ENCODE results near the gene PLCB1. TPM values are rescaled to one million over a fixed set of nuclear protein-coding genes. Genes with fewer than 3 reads are reported as not detected.

The PLCB1 gene
- total RNA-seq, 1 experiment from 2014 or later = 2.9 TPM

Other genes starting within 250 kb of the PLCB1 start
- gene HAO1, start 191.8 kb upstream of the PLCB1 start, total RNA-seq (2014; rRNA removed; shearing (Covaris generic)) = not detected in 2 replicates
- 8.1 and 10.2 TPM in 2 replicates for gene TMX4, start 112.5 kb upstream of the PLCB1 start, total RNA-seq (2014; rRNA removed; shearing (Covaris generic))

All from Daoy (cell line).